Astrocyte of the hippocampus (primary cell): ENCODE measurements around the gene JARID2.
"Not testable (repeated sequence)": the region's sequence is repeated elsewhere in the genome, so short reads cannot be mapped to it uniquely, and the experiment has no call there.

Experiments used
- DNase-seq: peaks from one replicate; pipeline ENCODE4 v3.0.0; 2011; ENCODE audit warnings: low read depth, low spot score

Gene JARID2

GRCh38 chr6:15536198-15536955 lies 290.5 kb downstream of the JARID2 start:
- DNase-seq, result no peak

- DNase-seq, result no peak
These were observed 292.2 kb downstream of the JARID2 start for GRCh38 chr6:15538106-15538505.

GRCh38 chr6:15538766-15539495 lies 293.1 kb downstream of the JARID2 start:
- DNase-seq, result no peak

GRCh38 chr6:15539722-15540270 lies 293.9 kb downstream of the JARID2 start:
- DNase-seq, result no peak

GRCh38 chr6:15543332-15543917 lies 297.6 kb downstream of the JARID2 start:
- not testable (repeated sequence) for DNase-seq

- DNase-seq, result no peak
These were observed 298.5 kb downstream of the JARID2 start for GRCh38 chr6:15544321-15544900.

GRCh38 chr6:15546591-15546990 lies 300.7 kb downstream of the JARID2 start:
- no peak for DNase-seq

GRCh38 chr6:15547400-15547799 lies 301.5 kb downstream of the JARID2 start:
- DNase-seq, result no peak

- DNase-seq, result no peak
These were observed 303.5 kb downstream of the JARID2 start for GRCh38 chr6:15549371-15549770.

- DNase-seq, result no peak
These were observed 304.8 kb downstream of the JARID2 start for GRCh38 chr6:15550546-15551123.

- DNase-seq, result no peak
These were observed 305.4 kb downstream of the JARID2 start for GRCh38 chr6:15551262-15551661.

GRCh38 chr6:15551798-15552197 lies 305.9 kb downstream of the JARID2 start:
- peak; percentile 84 for DNase-seq

GRCh38 chr6:15553031-15553430 lies 307.2 kb downstream of the JARID2 start:
- DNase-seq, result no peak

- DNase-seq, result no peak
These were observed 307.9 kb downstream of the JARID2 start for GRCh38 chr6:15553736-15554294.

GRCh38 chr6:15554728-15555100 lies 308.8 kb downstream of the JARID2 start:
- DNase-seq, result no peak

GRCh38 chr6:15555101-15556038 lies 309.5 kb downstream of the JARID2 start:
- DNase-seq, result no peak

GRCh38 chr6:15556711-15557110 lies 310.8 kb downstream of the JARID2 start:
- no peak for DNase-seq

- DNase-seq, result no peak
These were observed 311.3 kb downstream of the JARID2 start for GRCh38 chr6:15557174-15557573.

GRCh38 chr6:15560713-15561112 lies 314.8 kb downstream of the JARID2 start:
- no peak for DNase-seq
